Thoracic aorta (tissue), 2 donors: ENCODE results near the gene ATP13A2. TPM values are rescaled to one million over a fixed set of nuclear protein-coding genes. Genes with fewer than 3 reads are reported as not detected.

ENCODE experiments used
- ATAC-seq: fragments of 150-250 bp; one replicate; pipeline ENCODE4 v1.8.0; 2017; ENCODE audit warnings: low read depth; ENCODE audit not compliant: insufficient number of reproducible peaks, low FRiP score
- DNase-seq: peaks from one replicate; pipeline ENCODE4 v3.0.0-alpha.2; 2020; ENCODE audit warnings: low spot score
- H3K27ac ChIP-seq, 2 donors: fragments of 200-600 bp; sonication (generic); 1 replicate in 1 of 2; 2 replicates in 1 of 2; pipeline ENCODE4 v1.5.1; 2016; ENCODE audit warnings: mild to moderate bottlenecking in 2 of 2, moderate library complexity in 2 of 2
- H3K27me3 ChIP-seq: fragments of 200-600 bp; sonication (generic); replicated peaks from 2 replicates; pipeline ENCODE4 v1.6.0; 2016; ENCODE audit warnings: mild to moderate bottlenecking; ENCODE audit not compliant: insufficient read depth
- H3K36me3 ChIP-seq: fragments of 200-600 bp; sonication (generic); one replicate; pipeline ENCODE4 v1.5.1; 2016
- H3K4me1 ChIP-seq, 2 donors: fragments of 200-600 bp; sonication (generic); 1 replicate in 1 of 2; 2 replicates in 1 of 2; pipeline versions ENCODE4 v1.5.1 to v1.6.0; 2016; ENCODE audit warnings: low read depth in 2 of 2, mild to moderate bottlenecking in 1 of 2; ENCODE audit not compliant: control insufficient read depth in 1 of 2
- H3K4me3 ChIP-seq: fragments of 200-600 bp; sonication (generic); 2 replicates; pipeline ENCODE4 v1.5.1; 2016; ENCODE audit warnings: mild to moderate bottlenecking
- H3K9me3 ChIP-seq: fragments of 200-600 bp; sonication (generic); 2 replicates; pipeline ENCODE4 v1.5.1; 2016
- total RNA-seq, 2 donors: library from RNA; depleted of rRNA; stranded (reverse); fragments of >200 nt; gene quantifications; one replicate each; pipeline versions ENCODE4 v1.1.0 to v1.2.3, GENCODE V29; 2016
- TF ChIP-seq, protein P1 (sequence below): fragments of 200-600 bp; sonication (generic); IDR thresholded peaks from one replicate; pipeline ENCODE4 v1.5.1; 2019; ENCODE audit warnings: antibody characterized with exemption

ATP13A2 gene
- total RNA-seq, 2 donors from 2014 or later = 45.1 to 59.0 TPM

DNA sequence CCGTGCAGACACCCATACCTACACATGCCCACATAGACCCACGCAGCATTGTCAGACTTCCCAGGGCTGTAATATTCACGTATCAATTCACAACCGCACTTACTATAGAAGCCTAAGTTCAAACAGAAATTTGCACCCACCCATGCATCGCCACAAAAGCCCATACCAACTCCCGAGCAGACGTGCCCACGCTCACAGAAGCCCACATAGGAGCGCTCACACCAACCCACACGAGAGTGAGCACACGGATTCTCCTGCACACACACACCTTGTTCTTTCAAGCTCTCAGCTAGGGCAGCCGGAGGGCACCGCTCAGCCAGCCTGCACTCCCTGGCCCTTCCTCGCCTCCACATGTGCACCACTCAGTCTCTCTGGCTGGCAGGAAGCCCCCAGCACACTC lies 35.9 kb downstream of the ATP13A2 start:
- no peak for ATAC-seq
- peak overlapping the region in 1 of 2 donors; percentile 55 for H3K27ac ChIP-seq
- peaks cover 4 to 62% of the 10 kb centered on the region in 2 donors for H3K4me1 ChIP-seq
- no peak overlapping the region for H3K4me3 ChIP-seq
- H3K36me3 ChIP-seq = no peaks in the 10 kb centered on the region
- H3K27me3 ChIP-seq = no peaks in the 10 kb centered on the region
- no peaks in the 10 kb centered on the region for H3K9me3 ChIP-seq
- DNase-seq = no peak
- TF ChIP-seq, protein P1, sequence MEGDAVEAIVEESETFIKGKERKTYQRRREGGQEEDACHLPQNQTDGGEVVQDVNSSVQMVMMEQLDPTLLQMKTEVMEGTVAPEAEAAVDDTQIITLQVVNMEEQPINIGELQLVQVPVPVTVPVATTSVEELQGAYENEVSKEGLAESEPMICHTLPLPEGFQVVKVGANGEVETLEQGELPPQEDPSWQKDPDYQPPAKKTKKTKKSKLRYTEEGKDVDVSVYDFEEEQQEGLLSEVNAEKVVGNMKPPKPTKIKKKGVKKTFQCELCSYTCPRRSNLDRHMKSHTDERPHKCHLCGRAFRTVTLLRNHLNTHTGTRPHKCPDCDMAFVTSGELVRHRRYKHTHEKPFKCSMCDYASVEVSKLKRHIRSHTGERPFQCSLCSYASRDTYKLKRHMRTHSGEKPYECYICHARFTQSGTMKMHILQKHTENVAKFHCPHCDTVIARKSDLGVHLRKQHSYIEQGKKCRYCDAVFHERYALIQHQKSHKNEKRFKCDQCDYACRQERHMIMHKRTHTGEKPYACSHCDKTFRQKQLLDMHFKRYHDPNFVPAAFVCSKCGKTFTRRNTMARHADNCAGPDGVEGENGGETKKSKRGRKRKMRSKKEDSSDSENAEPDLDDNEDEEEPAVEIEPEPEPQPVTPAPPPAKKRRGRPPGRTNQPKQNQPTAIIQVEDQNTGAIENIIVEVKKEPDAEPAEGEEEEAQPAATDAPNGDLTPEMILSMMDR = no peak

DNA sequence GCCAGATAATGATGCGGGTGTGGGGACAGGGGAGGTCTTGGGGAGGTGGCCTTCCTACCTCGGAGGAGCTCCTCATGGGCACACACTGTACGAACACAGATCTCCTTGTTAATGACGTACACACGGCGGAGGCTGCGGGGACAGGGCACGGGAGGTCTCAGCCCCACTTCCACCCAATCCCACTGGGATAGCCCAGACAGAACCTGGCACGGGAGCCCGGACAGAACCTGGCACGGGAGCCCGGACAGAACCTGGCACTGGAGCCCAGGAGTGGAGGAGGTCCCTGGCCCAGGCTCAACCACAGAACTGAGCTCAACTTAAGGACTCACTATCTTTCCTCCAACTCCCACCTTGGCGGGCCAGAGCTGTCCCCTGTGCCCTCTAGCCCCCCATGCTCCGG lies 36.5 kb downstream of the ATP13A2 start:
- no peak overlapping the region for H3K4me3 ChIP-seq
- peaks cover 4 to 57% of the 10 kb centered on the region in 2 donors for H3K4me1 ChIP-seq
- no peaks in the 10 kb centered on the region for H3K27me3 ChIP-seq
- DNase-seq (peak; percentile 43), ATAC-seq (peak; percentile 41)
- H3K9me3 ChIP-seq = no peaks in the 10 kb centered on the region
- peaks cover 4% of the 10 kb centered on the region for H3K36me3 ChIP-seq
- TF ChIP-seq, protein P1 = no peak
- H3K27ac ChIP-seq = peak overlapping the region; percentile 55 to 67

DNA sequence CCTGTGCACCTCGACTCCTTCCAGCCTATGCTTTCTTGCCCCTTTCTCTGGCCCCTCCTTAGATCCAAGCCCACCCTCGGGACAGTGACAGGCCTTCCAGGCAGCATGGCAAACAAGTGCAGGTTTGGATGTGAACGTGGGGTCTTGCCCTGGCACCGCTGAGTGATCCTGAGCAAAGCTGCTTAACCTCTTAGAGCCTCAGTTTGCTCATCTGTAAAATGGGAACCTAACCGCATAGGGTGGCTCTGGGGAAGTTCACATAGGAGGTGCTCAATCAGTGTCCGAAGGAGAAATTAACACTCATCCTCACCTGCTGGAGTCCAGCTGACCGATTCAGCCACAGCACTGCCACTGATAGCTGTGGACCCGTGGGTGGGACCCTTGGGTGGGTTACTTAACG lies 38.5 kb downstream of the ATP13A2 start:
- peaks cover 4% of the 10 kb centered on the region for H3K36me3 ChIP-seq
- TF ChIP-seq, protein P1 = no peak
- no peaks in the 10 kb centered on the region for H3K9me3 ChIP-seq
- H3K27me3 ChIP-seq = no peaks in the 10 kb centered on the region
- no peak for ATAC-seq
- DNase-seq = no peak
- H3K4me3 ChIP-seq = no peak overlapping the region
- H3K27ac ChIP-seq = peak overlapping the region in 1 of 2 donors; percentile 63
- peaks cover under 1 to 45% of the 10 kb centered on the region in 2 donors for H3K4me1 ChIP-seq

DNA sequence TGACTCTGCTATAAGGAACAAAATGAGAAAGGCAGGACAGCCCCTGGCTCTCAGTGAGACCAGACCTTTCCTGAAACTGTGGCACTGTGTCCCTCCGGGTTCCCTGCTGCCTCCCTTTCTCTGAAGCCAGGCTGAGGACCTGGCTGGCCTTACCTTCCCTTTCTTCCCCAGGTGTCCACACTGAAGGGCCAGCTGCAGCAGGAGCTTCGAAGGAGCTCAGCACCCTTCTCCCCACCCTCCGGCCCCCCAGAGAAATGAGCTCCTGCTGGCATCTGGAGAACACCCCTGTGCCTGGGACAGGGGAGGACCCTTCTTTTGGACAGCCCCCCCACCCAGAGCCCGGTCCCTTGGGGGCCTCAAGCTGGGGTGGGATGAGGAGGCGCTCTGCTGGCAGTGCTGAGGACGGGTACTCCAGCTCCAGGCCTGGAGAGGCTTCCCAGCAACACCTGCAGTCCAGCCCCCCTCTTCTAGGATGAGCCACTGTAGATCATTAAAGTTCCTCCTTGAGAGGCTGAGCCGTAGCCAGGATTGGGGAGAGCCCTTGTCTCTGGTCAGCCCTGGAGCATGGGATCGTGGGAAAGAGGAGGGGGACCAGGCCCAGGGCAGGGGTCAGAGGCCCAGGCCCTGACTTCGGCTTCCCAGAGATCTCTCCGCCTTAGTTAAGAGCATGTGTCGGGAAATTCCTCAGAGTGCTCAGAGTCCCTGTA lies 39.4 kb downstream of the ATP13A2 start:
- TF ChIP-seq, protein P1 = no peak
- peaks cover 1 to 41% of the 10 kb centered on the region in 2 donors for H3K4me1 ChIP-seq
- DNase-seq = no peak
- no peak overlapping the region for H3K4me3 ChIP-seq
- H3K27ac ChIP-seq = peak overlapping the region; percentile 50 to 63
- no peak for ATAC-seq
- no peaks in the 10 kb centered on the region for H3K9me3 ChIP-seq
- H3K36me3 ChIP-seq = peaks cover 4% of the 10 kb centered on the region
- H3K27me3 ChIP-seq = no peaks in the 10 kb centered on the region

DNA sequence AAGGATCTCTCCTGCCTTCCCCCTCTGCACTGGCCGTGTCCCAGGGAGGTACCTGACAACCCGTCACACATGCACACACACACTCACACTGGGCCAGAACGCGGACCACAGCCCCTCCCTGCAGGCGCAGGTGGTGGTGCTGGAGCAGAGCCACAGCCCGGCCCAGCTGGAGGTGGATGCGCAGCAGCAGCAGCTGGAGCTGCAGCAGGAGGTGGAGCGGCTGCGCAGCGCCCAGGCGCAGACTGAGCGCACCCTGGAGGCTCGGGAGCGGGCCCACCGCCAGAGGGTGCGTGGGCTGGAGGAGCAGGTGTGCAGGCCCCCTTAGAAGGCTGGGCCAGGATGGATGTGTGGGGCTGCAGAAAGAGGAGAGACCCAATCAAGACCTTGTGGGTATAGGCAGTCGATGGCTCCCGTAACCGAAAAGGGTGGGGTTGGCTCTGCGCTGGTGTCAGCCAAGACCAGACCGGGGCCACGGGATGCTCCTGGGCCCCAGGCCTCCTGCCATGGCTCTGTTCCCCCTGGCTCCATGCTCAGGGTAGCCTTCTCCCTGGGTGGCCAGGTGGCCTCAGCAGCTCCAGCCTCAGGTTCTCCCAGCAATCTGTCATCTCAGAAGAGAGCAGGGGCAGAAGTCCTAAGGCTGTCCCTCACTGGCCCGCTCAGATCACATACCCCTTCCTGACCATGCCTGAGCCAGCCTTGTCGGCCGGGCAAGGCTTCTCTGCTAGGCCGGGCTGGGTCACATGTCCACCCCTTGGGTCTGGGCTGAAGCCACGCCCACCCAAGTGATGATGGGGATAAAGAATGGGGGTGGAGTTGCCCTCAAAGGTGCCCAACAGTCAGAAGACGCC lies 40.2 kb downstream of the ATP13A2 start:
- H3K9me3 ChIP-seq = no peaks in the 10 kb centered on the region
- H3K27me3 ChIP-seq = no peaks in the 10 kb centered on the region
- peaks cover 4% of the 10 kb centered on the region for H3K36me3 ChIP-seq
- DNase-seq (no peak), ATAC-seq (no peak)
- TF ChIP-seq, protein P1 = no peak
- peaks cover 9 to 44% of the 10 kb centered on the region in 2 donors for H3K4me1 ChIP-seq
- no peak overlapping the region for H3K4me3 ChIP-seq
- peak overlapping the region; percentile 50 to 63 for H3K27ac ChIP-seq
